Kidney (tissue), 14 donors: ENCODE measurements around the gene ERMARD. TPM values are rescaled to one million over a fixed set of nuclear protein-coding genes. Genes with fewer than 3 reads are reported as not detected.

Experiments used
- DNase-seq, 5 donors: peaks; one replicate each; pipeline ENCODE4 v3.0.0-alpha.2; 2013 to 2020
- FAIRE-seq: peaks from 2 replicates; lab custom pipeline; 2012; peaks lifted over from hg19 to GRCh38; lab: Jason Lieb, UNC
- H3K27ac ChIP-seq, 2 donors: one replicate each; pipeline ENCODE4 v1.7.0; 2013; ENCODE audit warnings: low read depth in 2 of 2, low read length in 2 of 2, inconsistent platforms in 1 of 2
- H3K27me3 ChIP-seq: one replicate; pipeline ENCODE4 v1.7.1; 2013; ENCODE audit warnings: low read length, inconsistent platforms; ENCODE audit not compliant: control insufficient read depth, insufficient read depth
- H3K36me3 ChIP-seq, 3 donors: one replicate each; pipeline versions ENCODE4 v1.7.0 to v1.7.1; 2013; ENCODE audit warnings: low read length in 3 of 3, control low read depth in 1 of 3, inconsistent platforms in 1 of 3; ENCODE audit not compliant: insufficient read depth in 3 of 3, control insufficient read depth in 2 of 3
- H3K4me1 ChIP-seq, 3 donors: one replicate each; pipeline versions ENCODE4 v1.7.0 to v1.7.1; 2013; ENCODE audit warnings: low read length in 3 of 3, inconsistent platforms in 1 of 3, low read depth in 1 of 3; ENCODE audit not compliant: control insufficient read depth in 2 of 3, insufficient read depth in 2 of 3
- H3K4me3 ChIP-seq, 3 donors: one replicate each; pipeline versions ENCODE4 v1.7.0 to v1.8.1; 2013; ENCODE audit warnings: low read length in 3 of 3, control low read depth in 1 of 3, inconsistent platforms in 1 of 3
- H3K9ac ChIP-seq, 3 donors: one replicate each; pipeline versions ENCODE4 v1.7.0 to v1.7.1; 2013; ENCODE audit warnings: low read length in 3 of 3, control low read depth in 1 of 3, inconsistent platforms in 1 of 3
- H3K9me3 ChIP-seq, 3 donors: one replicate each; pipeline versions ENCODE4 v1.7.0 to v1.7.1; 2013; ENCODE audit warnings: low read length in 3 of 3, control low read depth in 1 of 3, inconsistent platforms in 1 of 3; ENCODE audit not compliant: control insufficient read depth in 2 of 3, insufficient read depth in 1 of 3
- intact Hi-C: fragments of 100-400 bp; cut with DNase I; formaldehyde crosslinking; loops from one replicate; pipeline ENCODE4 v1.11.1; 2022
- polyA plus RNA-seq: library from polyadenylated mRNA; stranded (reverse); fragments of 350-450 nt; fragmentation: Illumina TruSeq; extraction: RNeasy Lipid Tissue Mini Kit (QIAGEN cat#74804); gene quantifications from one replicate; pipeline ENCODE4 v1.2.3, GENCODE V29; 2014; ENCODE audit warnings: low read depth, low replicate concordance; ENCODE audit not compliant: insufficient read depth
- total RNA-seq: library from RNA; stranded (reverse); fragmentation: NEBNext Ultra II Directional; extraction: Animal tissue kit (Norgen Biotek cat#: 25700); gene quantifications from one replicate; pipeline ENCODE4 v1.2.1, GENCODE V29; 2021
- TF ChIP-seq, protein P1 (sequence below): IDR thresholded peaks from 3 replicates; pipeline ENCODE4 v1.5.1; 2012; ENCODE audit warnings: mild to moderate bottlenecking, moderate library complexity, borderline replicate concordance; ENCODE audit not compliant: insufficient read depth; ENCODE audit errors: extremely low read depth
- donor health status: control.
- donor health status: control.
- donor health status: control.
- donor health status: control.
- donor health status: control.
- donor health status: DM: yes; HTN: yes; CAD: no.
- donor health status: Normal renal cell carcinoma (clear cell type).

Gene ERMARD
- total and polyA plus RNA-seq, 2 donors from 2014 or later: 22.3 to 36.8 TPM

DNA sequence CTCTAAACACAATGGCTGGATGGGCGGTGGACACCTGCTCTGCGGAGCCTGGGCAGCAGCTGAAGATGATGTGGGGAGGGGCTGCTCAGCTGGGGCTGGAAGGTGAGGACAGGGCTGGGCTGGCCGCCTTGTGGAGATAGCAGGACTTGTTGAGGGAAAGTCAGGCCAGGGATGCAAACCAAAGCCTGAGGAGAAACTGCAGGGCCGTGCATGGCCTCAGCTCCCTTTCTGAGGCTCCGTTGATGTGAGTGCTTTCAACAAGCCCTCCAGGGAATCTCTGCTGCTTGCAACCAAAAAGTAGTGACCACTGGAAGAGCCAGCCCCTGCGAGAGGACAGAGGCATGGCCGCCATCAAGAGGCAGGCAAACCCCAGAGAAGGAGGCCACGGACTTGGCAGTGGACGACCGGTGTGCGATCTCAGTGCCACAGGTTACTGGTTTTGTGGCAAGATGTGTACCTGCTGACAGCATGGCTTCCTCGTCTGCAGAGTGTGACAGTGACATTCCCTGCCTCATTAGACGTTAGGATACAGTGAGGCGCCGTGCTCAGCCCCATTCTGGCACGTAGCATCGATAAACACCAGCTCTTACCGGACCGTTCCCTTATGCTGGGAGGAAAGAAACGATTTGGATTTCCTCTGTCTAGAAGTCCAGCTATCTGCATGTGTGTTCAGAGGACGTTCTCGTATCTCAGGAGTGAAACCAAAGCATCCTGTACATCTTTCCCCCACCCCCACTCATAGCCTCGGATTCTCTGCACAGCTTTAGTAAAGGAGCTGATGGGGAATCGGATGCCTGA lies 37.9 kb downstream of the ERMARD start:
- peak in 1 of 5 donors; percentile 8 for DNase-seq

DNA sequence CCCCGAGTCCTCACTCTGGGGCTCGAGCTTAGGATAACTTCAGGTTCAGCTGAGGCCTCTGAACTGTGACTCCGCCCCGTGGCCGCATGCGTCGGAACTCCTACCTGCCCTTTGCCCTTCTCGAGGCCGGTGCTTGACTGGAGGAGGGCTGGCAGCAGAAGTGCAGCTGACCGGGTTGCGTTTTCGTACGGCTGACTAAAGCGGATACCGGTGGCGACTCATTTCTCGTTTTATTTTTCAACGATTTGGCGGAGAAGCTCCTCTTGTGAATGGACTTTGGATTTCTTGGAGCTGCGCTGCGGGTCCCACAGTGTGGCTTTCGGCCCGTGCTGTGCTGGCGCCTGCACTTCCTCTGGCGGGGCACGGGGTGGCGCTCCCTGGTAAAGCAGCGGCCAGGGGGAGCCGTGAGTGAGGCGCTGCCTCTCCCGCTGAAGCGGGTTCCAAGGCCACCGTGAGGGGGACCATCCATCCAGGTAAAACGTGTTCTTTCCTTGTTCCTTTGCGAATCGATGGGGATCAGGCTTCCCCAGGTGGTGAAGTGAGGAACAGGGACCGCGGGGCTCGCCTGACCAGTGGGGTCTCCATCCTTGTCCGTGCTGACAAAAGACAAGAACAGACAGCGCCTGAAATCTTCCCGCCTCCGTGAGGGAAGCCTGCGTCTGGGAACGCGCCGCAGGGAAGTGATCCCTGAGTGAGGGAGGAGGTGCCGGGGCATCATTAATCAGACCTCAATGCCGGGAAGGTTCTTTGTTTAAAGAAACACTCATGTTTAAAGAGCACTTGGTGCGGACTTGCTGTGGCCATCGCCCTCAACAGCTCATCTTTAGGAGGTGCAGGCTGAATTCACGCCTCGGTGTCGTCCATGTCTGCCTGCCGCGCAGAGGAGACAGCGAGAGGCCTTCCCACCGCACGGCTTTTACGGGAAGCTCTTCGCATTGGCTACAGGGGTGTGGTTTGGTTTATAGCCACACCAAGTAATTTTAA lies 38.8 kb downstream of the ERMARD start:
- Histone ChIP-seq H3K4me1 (peaks cover 0 to 13% (median 6%) of the 10 kb centered on the region in 3 donors), H3K4me3 (peak overlapping the region; percentile 71 to 79 (median 78)), H3K9ac (peak overlapping the region; percentile 46 to 82 (median 63)), H3K27me3 (no peaks in the 10 kb centered on the region), H3K27ac (peak overlapping the region; percentile 59 to 75), H3K9me3 (no peaks in the 10 kb centered on the region), H3K36me3 (no peaks in the 10 kb centered on the region)
- peak; percentile 85 to 90 (median 88) for DNase-seq
- intact Hi-C loops: no loop called here
- TF ChIP-seq, protein P1, sequence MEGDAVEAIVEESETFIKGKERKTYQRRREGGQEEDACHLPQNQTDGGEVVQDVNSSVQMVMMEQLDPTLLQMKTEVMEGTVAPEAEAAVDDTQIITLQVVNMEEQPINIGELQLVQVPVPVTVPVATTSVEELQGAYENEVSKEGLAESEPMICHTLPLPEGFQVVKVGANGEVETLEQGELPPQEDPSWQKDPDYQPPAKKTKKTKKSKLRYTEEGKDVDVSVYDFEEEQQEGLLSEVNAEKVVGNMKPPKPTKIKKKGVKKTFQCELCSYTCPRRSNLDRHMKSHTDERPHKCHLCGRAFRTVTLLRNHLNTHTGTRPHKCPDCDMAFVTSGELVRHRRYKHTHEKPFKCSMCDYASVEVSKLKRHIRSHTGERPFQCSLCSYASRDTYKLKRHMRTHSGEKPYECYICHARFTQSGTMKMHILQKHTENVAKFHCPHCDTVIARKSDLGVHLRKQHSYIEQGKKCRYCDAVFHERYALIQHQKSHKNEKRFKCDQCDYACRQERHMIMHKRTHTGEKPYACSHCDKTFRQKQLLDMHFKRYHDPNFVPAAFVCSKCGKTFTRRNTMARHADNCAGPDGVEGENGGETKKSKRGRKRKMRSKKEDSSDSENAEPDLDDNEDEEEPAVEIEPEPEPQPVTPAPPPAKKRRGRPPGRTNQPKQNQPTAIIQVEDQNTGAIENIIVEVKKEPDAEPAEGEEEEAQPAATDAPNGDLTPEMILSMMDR: peak; percentile 90
- no peak for FAIRE-seq

More for the DNA sequence above, 37.9 kb downstream of the ERMARD start:
- Histone ChIP-seq H3K9ac (peak overlapping the region in 2 of 3 donors; percentile 56 to 82), H3K27me3 (no peaks in the 10 kb centered on the region), H3K9me3 (no peaks in the 10 kb centered on the region), H3K4me1 (peaks cover 0 to 13% (median 6%) of the 10 kb centered on the region in 3 donors), H3K36me3 (no peaks in the 10 kb centered on the region), H3K4me3 (peak overlapping the region; percentile 18 to 79 (median 78)), H3K27ac (peak overlapping the region in 1 of 2 donors; percentile 29)
- TF ChIP-seq, protein P1: no peak
- no peak for FAIRE-seq
- intact Hi-C loops: no loop called here

DNA sequence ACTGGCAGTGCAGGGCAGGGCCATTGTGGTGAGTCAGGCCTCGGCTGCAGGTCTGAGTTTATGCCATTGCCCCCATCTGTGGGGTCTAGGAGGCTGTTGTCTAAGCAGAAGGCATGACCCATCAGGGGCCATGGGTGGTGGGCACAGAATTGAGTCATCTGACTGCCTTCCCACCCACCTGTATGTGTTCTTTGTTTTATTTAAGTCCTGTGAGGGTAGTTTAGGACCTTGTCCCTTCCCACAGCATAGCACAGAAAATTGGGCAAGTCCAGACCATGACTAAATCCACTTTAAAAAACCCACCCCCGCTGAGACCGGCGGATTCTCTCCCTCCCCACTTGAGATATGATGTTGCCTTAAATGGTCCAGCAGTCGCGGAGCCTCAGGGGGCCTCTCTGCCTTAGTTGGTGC lies 40.3 kb downstream of the ERMARD start:
- peaks cover 0 to 13% (median 6%) of the 10 kb centered on the region in 3 donors for H3K4me1 ChIP-seq
- TF ChIP-seq, protein P1: no peak
- DNase-seq (peak in 2 of 5 donors; percentile 8 to 30), FAIRE-seq (no peak)
- H3K4me3 ChIP-seq: no peak overlapping the region
- no peaks in the 10 kb centered on the region for H3K9me3 ChIP-seq
- H3K36me3 ChIP-seq: no peaks in the 10 kb centered on the region
- intact Hi-C loops: no loop called here
- no peak overlapping the region for H3K9ac ChIP-seq
- no peaks in the 10 kb centered on the region for H3K27me3 ChIP-seq
- H3K27ac ChIP-seq: no peak overlapping the region
